Measurements from ENCODE around the gene NUDT19.

DNA sequence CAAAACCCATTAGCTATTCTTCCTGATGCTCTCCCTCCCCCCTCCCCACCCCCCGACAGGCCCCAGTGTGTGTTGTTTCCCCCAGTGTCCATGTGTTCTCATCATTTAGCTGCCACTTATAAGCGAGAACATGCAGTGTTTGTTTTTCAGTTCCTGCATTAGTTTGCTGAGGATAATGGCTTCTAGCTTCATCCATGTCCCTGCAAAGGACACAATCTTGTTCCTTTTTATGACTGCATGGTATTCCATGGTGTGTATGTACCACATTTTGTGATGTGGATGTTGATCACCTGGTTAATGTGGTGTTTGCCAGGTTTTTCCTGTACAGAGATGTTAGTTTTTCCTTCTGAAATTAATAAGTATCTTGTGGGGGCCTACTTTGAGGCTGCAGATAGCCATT is 59.4 kb downstream of the NUDT19 start:
- TF ChIP-seq POLR2A (IDR thresholded peaks at IDR 0.05; ENCODE audit: low read depth, low read length) (no peak), RAD21 (IDR thresholded peaks at IDR 0.05; ENCODE audit: insufficient read depth, low read depth, low read length) (no peak), HDGF (IDR thresholded peaks at IDR 0.05) (no peak), ZNF274 (IDR thresholded peaks at IDR 0.05; ENCODE audit: insufficient read depth, insufficient read length) (no peak), ASH2L (IDR thresholded peaks at IDR 0.05; ENCODE audit: borderline replicate concordance, low read depth) (no peak), JUND (IDR thresholded peaks at IDR 0.05; ENCODE audit: low read depth, low read length) (no peak), FOS (IDR thresholded peaks at IDR 0.05; ENCODE audit: borderline replicate concordance, extremely low read depth, insufficient read length) (no peak), IKZF1 (conservative IDR thresholded peaks at IDR 0.05) (no peak)
- TF ChIP-seq, protein P1, sequence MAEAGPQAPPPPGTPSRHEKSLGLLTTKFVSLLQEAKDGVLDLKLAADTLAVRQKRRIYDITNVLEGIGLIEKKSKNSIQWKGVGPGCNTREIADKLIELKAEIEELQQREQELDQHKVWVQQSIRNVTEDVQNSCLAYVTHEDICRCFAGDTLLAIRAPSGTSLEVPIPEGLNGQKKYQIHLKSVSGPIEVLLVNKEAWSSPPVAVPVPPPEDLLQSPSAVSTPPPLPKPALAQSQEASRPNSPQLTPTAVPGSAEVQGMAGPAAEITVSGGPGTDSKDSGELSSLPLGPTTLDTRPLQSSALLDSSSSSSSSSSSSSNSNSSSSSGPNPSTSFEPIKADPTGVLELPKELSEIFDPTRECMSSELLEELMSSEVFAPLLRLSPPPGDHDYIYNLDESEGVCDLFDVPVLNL (IDR thresholded peaks at IDR 0.05; ENCODE audit: low read depth, low read length): no peak
- TF ChIP-seq, protein P2, sequence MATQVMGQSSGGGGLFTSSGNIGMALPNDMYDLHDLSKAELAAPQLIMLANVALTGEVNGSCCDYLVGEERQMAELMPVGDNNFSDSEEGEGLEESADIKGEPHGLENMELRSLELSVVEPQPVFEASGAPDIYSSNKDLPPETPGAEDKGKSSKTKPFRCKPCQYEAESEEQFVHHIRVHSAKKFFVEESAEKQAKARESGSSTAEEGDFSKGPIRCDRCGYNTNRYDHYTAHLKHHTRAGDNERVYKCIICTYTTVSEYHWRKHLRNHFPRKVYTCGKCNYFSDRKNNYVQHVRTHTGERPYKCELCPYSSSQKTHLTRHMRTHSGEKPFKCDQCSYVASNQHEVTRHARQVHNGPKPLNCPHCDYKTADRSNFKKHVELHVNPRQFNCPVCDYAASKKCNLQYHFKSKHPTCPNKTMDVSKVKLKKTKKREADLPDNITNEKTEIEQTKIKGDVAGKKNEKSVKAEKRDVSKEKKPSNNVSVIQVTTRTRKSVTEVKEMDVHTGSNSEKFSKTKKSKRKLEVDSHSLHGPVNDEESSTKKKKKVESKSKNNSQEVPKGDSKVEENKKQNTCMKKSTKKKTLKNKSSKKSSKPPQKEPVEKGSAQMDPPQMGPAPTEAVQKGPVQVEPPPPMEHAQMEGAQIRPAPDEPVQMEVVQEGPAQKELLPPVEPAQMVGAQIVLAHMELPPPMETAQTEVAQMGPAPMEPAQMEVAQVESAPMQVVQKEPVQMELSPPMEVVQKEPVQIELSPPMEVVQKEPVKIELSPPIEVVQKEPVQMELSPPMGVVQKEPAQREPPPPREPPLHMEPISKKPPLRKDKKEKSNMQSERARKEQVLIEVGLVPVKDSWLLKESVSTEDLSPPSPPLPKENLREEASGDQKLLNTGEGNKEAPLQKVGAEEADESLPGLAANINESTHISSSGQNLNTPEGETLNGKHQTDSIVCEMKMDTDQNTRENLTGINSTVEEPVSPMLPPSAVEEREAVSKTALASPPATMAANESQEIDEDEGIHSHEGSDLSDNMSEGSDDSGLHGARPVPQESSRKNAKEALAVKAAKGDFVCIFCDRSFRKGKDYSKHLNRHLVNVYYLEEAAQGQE (IDR thresholded peaks at IDR 0.05; ENCODE audit: low read depth, low read length): no peak
- TF ChIP-seq, protein P3, sequence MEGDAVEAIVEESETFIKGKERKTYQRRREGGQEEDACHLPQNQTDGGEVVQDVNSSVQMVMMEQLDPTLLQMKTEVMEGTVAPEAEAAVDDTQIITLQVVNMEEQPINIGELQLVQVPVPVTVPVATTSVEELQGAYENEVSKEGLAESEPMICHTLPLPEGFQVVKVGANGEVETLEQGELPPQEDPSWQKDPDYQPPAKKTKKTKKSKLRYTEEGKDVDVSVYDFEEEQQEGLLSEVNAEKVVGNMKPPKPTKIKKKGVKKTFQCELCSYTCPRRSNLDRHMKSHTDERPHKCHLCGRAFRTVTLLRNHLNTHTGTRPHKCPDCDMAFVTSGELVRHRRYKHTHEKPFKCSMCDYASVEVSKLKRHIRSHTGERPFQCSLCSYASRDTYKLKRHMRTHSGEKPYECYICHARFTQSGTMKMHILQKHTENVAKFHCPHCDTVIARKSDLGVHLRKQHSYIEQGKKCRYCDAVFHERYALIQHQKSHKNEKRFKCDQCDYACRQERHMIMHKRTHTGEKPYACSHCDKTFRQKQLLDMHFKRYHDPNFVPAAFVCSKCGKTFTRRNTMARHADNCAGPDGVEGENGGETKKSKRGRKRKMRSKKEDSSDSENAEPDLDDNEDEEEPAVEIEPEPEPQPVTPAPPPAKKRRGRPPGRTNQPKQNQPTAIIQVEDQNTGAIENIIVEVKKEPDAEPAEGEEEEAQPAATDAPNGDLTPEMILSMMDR (IDR thresholded peaks at IDR 0.05 in 2 of 3, conservative IDR thresholded peaks at IDR 0.05 in 1 of 3; ENCODE audit: control insufficient read depth in 2 of 3, extremely low read depth in 1 of 3, insufficient read depth in 1 of 3, low read depth in 3 of 3, low read length in 3 of 3): no peak
